ENCODE data around the gene ADPRHL1. TPM values are rescaled to one million over a fixed set of nuclear protein-coding genes. Genes with fewer than 3 reads are reported as not detected.

ADPRHL1 gene
- polyA plus RNA-seq, 1 donor (not counting 4 experiments of a cell fraction or from before 2014, with no cell fraction given): 1.2 TPM

- Histone ChIP-seq H3K9ac (ENCODE audit: control insufficient read depth, extremely low read depth, insufficient read depth, low read length) (no peak overlapping the region), H3K79me2 (ENCODE audit: control insufficient read depth, insufficient read depth, low read length) (no peaks in the 10 kb centered on the region), H3K36me3 (ENCODE audit: control insufficient read depth in 2 of 2, extremely low read depth in 1 of 2, insufficient read depth in 2 of 2, low read length in 2 of 2) (peaks cover 22 to 28% of the 10 kb centered on the region in 2 experiments), H3K4me1 (ENCODE audit: control insufficient read depth, extremely low read depth, insufficient read depth, low read length) (no peaks in the 10 kb centered on the region), H3K9me1 (ENCODE audit: control insufficient read depth, extremely low read depth, insufficient read depth, low read length) (no peaks in the 10 kb centered on the region), H3K4me3 (ENCODE audit: control insufficient read depth in 2 of 3, extremely low read depth in 1 of 3, insufficient read depth in 2 of 3, low read depth in 1 of 3, low read length in 3 of 3) (no peak overlapping the region), H2AFZ (ENCODE audit: control insufficient read depth, low read length) (no peak overlapping the region), H3K4me2 (ENCODE audit: control insufficient read depth, extremely low read depth, insufficient read depth, low read depth, low read length) (no peak overlapping the region), H4K20me1 (ENCODE audit: control insufficient read depth, extremely low read depth, insufficient read depth, low read length) (peaks cover 2% of the 10 kb centered on the region), H3K27ac (ENCODE audit: control insufficient read depth, insufficient read depth, low read length) (no peak overlapping the region), H3K27me3 (ENCODE audit: control insufficient read depth, extremely low read depth, insufficient read depth, low read length) (no peaks in the 10 kb centered on the region), H3K9me3 (ENCODE audit: control insufficient read depth, low read depth, low read length) (no peaks in the 10 kb centered on the region)
- dilution Hi-C loops (cut with MboI; ENCODE audit: extremely low pct_ligation_motif_present, low sequenced_read_pairs): no loop called here
- no peak for FAIRE-seq
- DNase-seq (ENCODE audit: low read depth, low spot score): no peak
- TF ChIP-seq, protein P1, sequence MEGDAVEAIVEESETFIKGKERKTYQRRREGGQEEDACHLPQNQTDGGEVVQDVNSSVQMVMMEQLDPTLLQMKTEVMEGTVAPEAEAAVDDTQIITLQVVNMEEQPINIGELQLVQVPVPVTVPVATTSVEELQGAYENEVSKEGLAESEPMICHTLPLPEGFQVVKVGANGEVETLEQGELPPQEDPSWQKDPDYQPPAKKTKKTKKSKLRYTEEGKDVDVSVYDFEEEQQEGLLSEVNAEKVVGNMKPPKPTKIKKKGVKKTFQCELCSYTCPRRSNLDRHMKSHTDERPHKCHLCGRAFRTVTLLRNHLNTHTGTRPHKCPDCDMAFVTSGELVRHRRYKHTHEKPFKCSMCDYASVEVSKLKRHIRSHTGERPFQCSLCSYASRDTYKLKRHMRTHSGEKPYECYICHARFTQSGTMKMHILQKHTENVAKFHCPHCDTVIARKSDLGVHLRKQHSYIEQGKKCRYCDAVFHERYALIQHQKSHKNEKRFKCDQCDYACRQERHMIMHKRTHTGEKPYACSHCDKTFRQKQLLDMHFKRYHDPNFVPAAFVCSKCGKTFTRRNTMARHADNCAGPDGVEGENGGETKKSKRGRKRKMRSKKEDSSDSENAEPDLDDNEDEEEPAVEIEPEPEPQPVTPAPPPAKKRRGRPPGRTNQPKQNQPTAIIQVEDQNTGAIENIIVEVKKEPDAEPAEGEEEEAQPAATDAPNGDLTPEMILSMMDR (optimal IDR thresholded peaks at IDR 0.05 in 1 of 3, IDR thresholded peaks at IDR 0.05 in 1 of 3, conservative IDR thresholded peaks at IDR 0.05 in 1 of 3; ENCODE audit: extremely low read depth in 1 of 3, insufficient read depth in 2 of 3, low read length in 3 of 3): no peak
- TF ChIP-seq EZH2 (IDR thresholded peaks at IDR 0.05; ENCODE audit: low read length): no peak
Measured at GRCh38 chr13:113456116-113456702, 2.9 kb upstream of the ADPRHL1 start.

- Histone ChIP-seq H3K4me1 (ENCODE audit: control insufficient read depth, extremely low read depth, insufficient read depth, low read length) (peaks cover under 1% of the 10 kb centered on the region), H3K9me3 (ENCODE audit: control insufficient read depth, low read depth, low read length) (no peaks in the 10 kb centered on the region), H3K27me3 (ENCODE audit: control insufficient read depth, extremely low read depth, insufficient read depth, low read length) (no peaks in the 10 kb centered on the region), H3K36me3 (ENCODE audit: control insufficient read depth in 2 of 2, extremely low read depth in 1 of 2, insufficient read depth in 2 of 2, low read length in 2 of 2) (peaks cover 19 to 28% of the 10 kb centered on the region in 2 experiments), H3K27ac (ENCODE audit: control insufficient read depth, insufficient read depth, low read length) (no peak overlapping the region), H3K79me2 (ENCODE audit: control insufficient read depth, insufficient read depth, low read length) (no peaks in the 10 kb centered on the region), H3K4me3 (ENCODE audit: control insufficient read depth in 2 of 3, extremely low read depth in 1 of 3, insufficient read depth in 2 of 3, low read depth in 1 of 3, low read length in 3 of 3) (no peak overlapping the region), H4K20me1 (ENCODE audit: control insufficient read depth, extremely low read depth, insufficient read depth, low read length) (peaks cover 2% of the 10 kb centered on the region), H3K9ac (ENCODE audit: control insufficient read depth, extremely low read depth, insufficient read depth, low read length) (no peak overlapping the region), H2AFZ (ENCODE audit: control insufficient read depth, low read length) (no peak overlapping the region), H3K4me2 (ENCODE audit: control insufficient read depth, extremely low read depth, insufficient read depth, low read depth, low read length) (no peak overlapping the region), H3K9me1 (ENCODE audit: control insufficient read depth, extremely low read depth, insufficient read depth, low read length) (no peaks in the 10 kb centered on the region)
- TF ChIP-seq, protein P1 (optimal IDR thresholded peaks at IDR 0.05 in 1 of 3, IDR thresholded peaks at IDR 0.05 in 1 of 3, conservative IDR thresholded peaks at IDR 0.05 in 1 of 3; ENCODE audit: extremely low read depth in 1 of 3, insufficient read depth in 2 of 3, low read length in 3 of 3): no peak
- TF ChIP-seq EZH2 (IDR thresholded peaks at IDR 0.05; ENCODE audit: low read length): no peak
- FAIRE-seq (no peak), DNase-seq (ENCODE audit: low read depth, low spot score) (no peak)
- dilution Hi-C loops (cut with MboI; ENCODE audit: extremely low pct_ligation_motif_present, low sequenced_read_pairs): no loop called here
Measured at GRCh38 chr13:113455384-113455783, 2.1 kb upstream of the ADPRHL1 start.

Measured in keratinocyte (primary cell).